AG20443 (cell line): ENCODE measurements around the gene LRP6.
"Not testable (repeated sequence)": the region's sequence is repeated elsewhere in the genome, so short reads cannot be mapped to it uniquely, and the experiment has no call there.

Source experiments
- DNase-seq: peaks from one replicate; pipeline ENCODE4 v3.0.0; 2012; ENCODE audit warnings: low spot score, mixed read lengths

LRP6 gene

GRCh38 chr12:12121061-12121460, 145.8 kb downstream of the LRP6 start:
- DNase-seq, result no peak

- DNase-seq, result no peak
These were observed 150.2 kb downstream of the LRP6 start for GRCh38 chr12:12116677-12117076.

DNA sequence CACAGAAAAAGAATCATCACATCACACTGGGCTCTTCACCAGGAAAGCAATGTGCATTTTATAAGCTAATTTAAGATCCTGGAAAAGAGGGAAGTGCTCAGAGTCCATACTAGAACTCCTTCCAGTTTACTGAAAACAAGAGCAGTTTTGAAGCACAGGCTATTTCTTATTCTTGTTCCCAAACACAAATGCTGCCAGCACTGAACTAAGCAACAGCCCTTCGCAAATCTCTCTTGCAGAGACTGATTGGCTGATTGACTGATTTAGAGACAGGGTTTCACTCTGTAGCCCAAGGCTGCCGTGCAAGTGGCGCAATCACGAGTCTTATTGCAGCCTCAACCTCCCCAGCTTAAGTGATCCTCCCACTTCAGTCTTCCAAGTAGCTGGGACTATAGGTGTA, 151.3 kb downstream of the LRP6 start:
- no peak for DNase-seq

DNA sequence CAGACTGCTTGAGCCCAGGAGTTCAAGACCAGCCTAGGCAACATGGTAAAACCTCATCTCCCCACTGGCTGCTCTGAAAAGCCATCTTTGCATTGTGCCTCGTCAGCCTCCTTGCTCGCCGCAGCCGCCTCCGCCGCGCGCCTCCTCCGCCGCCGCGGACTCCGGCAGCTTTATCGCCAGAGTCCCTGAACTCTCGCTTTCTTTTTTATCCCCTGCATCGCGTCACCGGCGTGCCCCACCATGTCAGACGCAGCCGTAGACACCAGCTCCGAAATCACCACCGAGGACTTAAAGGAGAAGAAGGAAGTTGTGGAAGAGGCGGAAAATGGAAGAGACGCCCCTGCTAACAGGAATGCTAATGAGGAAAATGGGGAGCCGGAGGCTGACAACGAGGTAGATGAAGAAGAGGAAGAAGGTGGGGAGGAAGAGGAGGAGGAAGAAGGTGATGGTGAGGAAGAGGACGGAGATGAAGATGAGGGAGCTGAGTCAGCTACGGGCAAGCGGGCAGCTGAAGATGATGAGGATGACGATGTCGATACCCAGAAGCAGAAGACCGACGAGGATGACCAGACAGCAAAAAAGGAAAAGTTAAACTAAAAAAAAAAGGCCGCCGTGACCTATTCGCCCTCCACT, 155.8 kb downstream of the LRP6 start:
- DNase-seq, result not testable (repeated sequence)

DNA sequence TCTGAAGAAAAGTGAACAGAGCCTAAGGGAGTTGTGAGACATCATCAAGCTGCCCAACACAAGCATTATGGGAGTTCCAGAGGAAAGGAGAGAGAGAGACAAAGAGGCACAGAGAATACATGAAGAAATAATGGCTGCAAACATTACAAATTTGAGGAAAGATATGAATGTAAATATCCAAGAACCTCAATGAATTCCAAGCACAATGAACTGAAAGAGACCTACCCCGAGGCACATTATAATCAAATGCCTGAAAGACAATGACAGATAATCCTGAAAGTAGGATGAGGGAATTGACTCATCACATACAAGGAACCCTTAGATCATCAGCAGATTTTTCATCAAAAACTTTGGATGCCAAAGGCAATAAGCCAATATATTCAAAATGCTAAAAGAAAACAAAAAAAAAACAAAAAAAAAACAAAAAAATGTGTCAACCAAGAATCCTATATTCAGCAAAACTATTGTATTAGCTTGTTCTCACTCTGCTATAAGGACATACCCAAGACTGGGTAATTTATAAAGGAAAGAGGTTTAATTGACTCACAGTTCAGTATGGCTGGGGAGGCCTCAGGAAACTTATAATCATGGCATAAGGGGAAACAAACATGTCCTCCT, 158.3 kb downstream of the LRP6 start:
- DNase-seq, result no peak

GRCh38 chr12:12107678-12108077, 159.2 kb downstream of the LRP6 start:
- DNase-seq, result no peak

DNA sequence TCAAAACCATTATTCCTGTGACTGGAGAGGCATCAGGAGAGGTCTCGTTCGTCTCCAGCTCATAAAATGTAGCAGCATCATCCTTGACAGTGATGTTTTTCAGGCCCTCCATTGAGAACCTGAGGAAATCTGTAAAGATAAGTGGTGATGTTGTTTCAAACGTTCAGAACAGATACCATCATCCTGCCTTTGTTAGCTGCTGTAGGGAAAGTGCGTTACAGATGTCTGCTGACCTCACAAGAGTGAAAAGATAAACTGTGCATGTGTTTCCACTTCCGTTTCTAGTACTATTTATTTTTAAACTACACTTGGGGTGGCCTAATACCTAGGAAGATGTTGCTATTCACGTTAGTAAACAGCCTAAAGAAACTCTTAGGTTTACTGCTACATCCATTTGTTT, 167.7 kb downstream of the LRP6 start:
- no peak for DNase-seq

DNA sequence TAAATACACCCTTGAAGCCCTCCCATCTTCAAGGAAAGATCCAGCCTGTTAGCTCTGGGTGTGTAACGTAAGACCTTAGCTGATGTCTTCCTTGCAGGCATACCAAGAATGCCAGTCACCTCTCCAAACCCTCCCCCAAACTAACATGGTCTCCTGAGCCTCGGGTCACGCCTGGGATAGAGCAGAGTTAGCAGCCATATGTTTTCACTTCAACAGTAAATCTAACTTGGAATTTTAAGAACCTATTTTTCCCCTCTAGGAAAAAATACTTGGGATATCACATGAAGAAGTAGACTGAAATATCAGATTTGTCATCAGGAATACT, 168.2 kb downstream of the LRP6 start:
- no peak for DNase-seq

GRCh38 chr12:12097891-12098690, 168.8 kb downstream of the LRP6 start:
- DNase-seq, result no peak

- no peak for DNase-seq
These were observed 171.8 kb downstream of the LRP6 start for GRCh38 chr12:12095021-12095420.

DNA sequence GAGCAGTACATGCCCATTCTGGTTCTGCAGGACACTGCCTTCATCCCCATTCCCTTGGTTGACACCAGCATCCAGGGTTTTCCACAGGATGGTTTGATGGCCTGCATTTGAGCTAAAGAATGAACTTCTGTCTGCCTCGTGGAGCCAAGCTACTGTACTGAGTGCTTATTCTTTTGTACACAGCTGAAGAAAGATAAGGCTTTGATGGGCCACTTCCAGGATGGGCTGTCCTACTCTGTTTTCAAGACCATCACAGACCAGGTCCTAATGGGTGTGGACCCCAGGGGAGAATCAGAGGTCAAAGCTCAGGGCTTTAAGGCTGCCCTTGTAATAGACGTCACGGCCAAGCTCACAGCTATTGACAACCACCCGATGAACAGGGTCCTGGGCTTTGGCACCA, 172.4 kb downstream of the LRP6 start:
- no peak for DNase-seq

DNA sequence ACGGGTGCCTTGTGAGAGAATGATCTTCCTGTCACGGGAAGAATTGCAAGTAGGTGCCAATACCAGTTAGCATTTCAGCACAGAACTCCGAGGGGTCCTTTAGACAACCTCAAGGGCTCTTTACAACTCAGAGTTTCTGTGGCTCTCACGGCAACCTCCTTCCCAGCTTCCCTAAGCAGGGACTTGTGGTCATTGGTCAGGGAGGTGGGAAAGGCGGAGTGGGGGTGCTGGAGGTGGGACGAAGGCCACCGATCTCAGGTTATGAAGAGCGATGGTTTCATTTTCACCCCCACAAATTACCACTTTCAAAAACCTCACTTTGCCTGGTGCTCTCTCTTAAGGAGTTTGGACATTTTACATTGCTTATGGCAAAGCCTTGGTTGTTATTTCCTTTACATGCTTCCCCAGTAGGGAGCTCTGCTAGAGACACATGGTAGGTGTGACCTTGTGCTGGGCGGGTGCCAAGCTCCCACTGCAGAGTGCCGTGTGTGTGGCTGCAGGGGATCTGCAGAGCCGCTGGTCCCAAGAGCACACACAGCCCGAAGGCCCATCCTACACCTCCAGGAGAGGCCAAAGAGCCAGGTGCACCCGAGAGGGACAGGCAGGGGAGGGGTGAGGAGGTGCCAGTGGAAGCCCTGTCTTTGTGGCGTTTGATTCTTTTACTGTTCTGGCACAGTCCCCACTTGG, 174.7 kb downstream of the LRP6 start:
- DNase-seq, result no peak

DNA sequence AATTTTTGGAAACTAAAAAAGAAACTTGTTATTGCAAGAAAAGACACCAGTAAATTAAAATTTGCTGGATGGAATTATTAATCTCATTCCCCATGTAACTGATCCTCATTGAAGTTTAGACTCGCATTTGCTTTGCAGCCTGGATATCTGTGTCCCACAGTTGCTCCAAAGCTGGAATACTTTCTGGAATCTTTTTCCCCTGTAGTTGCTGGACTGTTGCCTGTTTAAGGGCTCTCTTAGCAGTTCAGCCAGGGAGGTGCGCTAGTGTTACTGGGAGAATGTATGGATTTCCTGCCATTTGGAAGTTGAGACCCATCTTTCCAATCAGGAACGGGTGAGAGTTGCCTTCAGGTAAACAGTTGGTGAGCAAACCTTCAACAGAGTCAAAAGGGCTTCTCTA, 175.8 kb downstream of the LRP6 start:
- no peak for DNase-seq

GRCh38 chr12:12088761-12089160, 178.1 kb downstream of the LRP6 start:
- DNase-seq, result no peak

GRCh38 chr12:12088147-12088546, 178.7 kb downstream of the LRP6 start:
- DNase-seq, result no peak

GRCh38 chr12:12087693-12088034, 179.2 kb downstream of the LRP6 start:
- DNase-seq, result no peak

- DNase-seq, result no peak
These were observed 179.7 kb downstream of the LRP6 start for GRCh38 chr12:12086973-12087692.

- DNase-seq, result no peak
These were observed 180.5 kb downstream of the LRP6 start for GRCh38 chr12:12086362-12086761.

- no peak for DNase-seq
These were observed 183.2 kb downstream of the LRP6 start for GRCh38 chr12:12083688-12084087.

DNA sequence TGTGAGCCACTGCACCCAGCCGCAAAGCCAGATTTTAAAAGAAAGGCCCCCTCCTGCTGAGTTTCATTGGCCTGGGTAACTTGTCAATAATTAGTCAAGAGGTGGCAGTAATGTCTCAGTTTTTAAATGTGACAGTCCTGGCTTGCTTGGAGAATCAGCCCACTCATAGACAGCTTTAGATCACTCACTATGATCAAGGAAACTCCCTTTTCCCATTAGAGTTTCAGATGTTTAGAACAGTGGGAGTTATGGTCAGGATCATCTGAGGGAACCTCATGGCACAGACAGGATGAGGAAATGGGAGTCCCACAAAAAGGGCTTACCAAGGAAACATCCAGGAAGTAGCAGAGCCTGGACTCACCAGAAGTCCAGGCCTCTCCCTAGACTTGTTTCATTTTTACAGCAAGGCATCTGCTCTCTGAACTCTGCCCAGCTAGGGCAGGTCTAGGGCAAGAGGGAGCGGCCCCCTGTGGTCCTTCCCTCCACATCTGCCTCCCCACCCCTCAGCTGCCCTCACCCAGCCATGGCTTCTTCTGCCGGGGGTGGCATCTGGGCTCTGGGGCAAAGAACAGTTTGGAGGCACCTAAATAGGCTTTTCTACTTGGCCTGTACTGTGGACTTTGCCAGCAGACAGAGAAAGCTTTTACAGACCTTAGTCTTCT, 184.9 kb downstream of the LRP6 start:
- DNase-seq, result peak; percentile 74

GRCh38 chr12:12079291-12079690, 187.6 kb downstream of the LRP6 start:
- peak; percentile 18 for DNase-seq
